ENCODE measurements around the gene MR1. TPM values are rescaled to one million over a fixed set of nuclear protein-coding genes. Genes with fewer than 3 reads are reported as not detected.

MR1 gene
- total RNA-seq = 1 to 10 TPM; 2.0 to 3.0 (median 2.6) TPM
- under 1 TPM; 0.70 to 0.90 (median 0.84) TPM for polyA plus RNA-seq
- long read RNA-seq, donor 1 = 0 reads
- long read RNA-seq, donor 2, partial matches to known transcripts = 1 of 6 reads
- long read RNA-seq, donor 2, other reads (novel, unspliced or antisense) = 3 of 6 reads

GRCh38 chr1:181033799-181034451, at the start of gene MR1:
Gene MR1, plus strand, starts transcription at chr1:181033983. Its CDS starts 25 bp downstream, at chr1:181034008.
- Histone ChIP-seq H3K27ac (peak within 1 kb of the TSS; percentile 93), H3K9me3 (no peaks in the 10 kb centered on the region), H3K4me1 (peaks cover 19% of the 10 kb centered on the region), H3K36me3 (ENCODE audit: insufficient read depth in 1 of 2, low read depth in 1 of 2) (no peaks in the 10 kb centered on the region), H3K27me3 (ENCODE audit: insufficient read depth in 3 of 3, low read length in 2 of 3) (no peaks in the 10 kb centered on the region), H3K4me3 (peak within 1 kb of the TSS; percentile 70)
- intact Hi-C loops (cut with DNase I) = loop anchor here in 1 of 2 donors (5.0 kb wide), 1 partner anchor 108 kb away; no protein-coding TSS in a partner anchor
- DNase-seq = no peak
- peak; percentile 82 to 93 (median 85) for ATAC-seq
- 7 to 22% (median 8%) methylated on average over 9 of the region's 9 CpGs for WGBS, 3 donors
- TF ChIP-seq CTCF (IDR thresholded peaks at IDR 0.05) = no peak

- no peaks in the 10 kb centered on the region for H3K9me3 ChIP-seq
- intact Hi-C loops (cut with DNase I) = no loop called here
- H3K27me3 ChIP-seq (ENCODE audit: insufficient read depth in 3 of 3, low read length in 2 of 3) = no peaks in the 10 kb centered on the region
- no peak overlapping the region for H3K27ac ChIP-seq
- peaks cover 14 to 95% of the 10 kb centered on the region in 2 donors for H3K36me3 ChIP-seq (ENCODE audit: insufficient read depth in 1 of 2, low read depth in 1 of 2)
- H3K4me3 ChIP-seq = no peak overlapping the region
- 54 to 57% (median 55%) methylated on average over 8 of the region's 8 CpGs for WGBS, 3 donors
- ATAC-seq = no peak
- no peaks in the 10 kb centered on the region for H3K4me1 ChIP-seq
- TF ChIP-seq CTCF (IDR thresholded peaks at IDR 0.05) = no peak
- DNase-seq = no peak
Measured at GRCh38 chr1:180988253-180988752, 45.5 kb upstream of the MR1 start.

GRCh38 chr1:180994262-180994661, 39.5 kb upstream of the MR1 start:
- no peak overlapping the region for H3K27ac ChIP-seq
- intact Hi-C loops (cut with DNase I) = no loop called here
- 79 to 85% (median 85%) methylated on average over 3 of the region's 3 CpGs for WGBS, 3 donors
- H3K4me1 ChIP-seq = no peaks in the 10 kb centered on the region
- H3K27me3 ChIP-seq (ENCODE audit: insufficient read depth in 3 of 3, low read length in 2 of 3) = no peaks in the 10 kb centered on the region
- H3K36me3 ChIP-seq (ENCODE audit: insufficient read depth in 1 of 2, low read depth in 1 of 2) = peaks cover 3 to 49% of the 10 kb centered on the region in 2 donors
- TF ChIP-seq CTCF (IDR thresholded peaks at IDR 0.05) = no peak
- ATAC-seq (peak in 1 of 4 donors; percentile 49), DNase-seq (no peak)
- H3K9me3 ChIP-seq = no peaks in the 10 kb centered on the region
- no peak overlapping the region for H3K4me3 ChIP-seq

- Histone ChIP-seq H3K27me3 (ENCODE audit: insufficient read depth in 3 of 3, low read length in 2 of 3) (no peaks in the 10 kb centered on the region), H3K36me3 (ENCODE audit: insufficient read depth in 1 of 2, low read depth in 1 of 2) (peaks cover 1 to 42% of the 10 kb centered on the region in 2 donors)
- intact Hi-C loops (cut with DNase I) = no loop called here
Measured at GRCh38 chr1:180997843-180998504, 35.8 kb upstream of the MR1 start.

More at GRCh38 chr1:180997843-180998504, 35.8 kb upstream of the MR1 start:
- no peak for TF ChIP-seq CTCF (IDR thresholded peaks at IDR 0.05)
- ATAC-seq (no peak), DNase-seq (no peak)
- Histone ChIP-seq H3K4me3 (no peak overlapping the region), H3K27ac (no peak overlapping the region), H3K4me1 (no peaks in the 10 kb centered on the region), H3K9me3 (no peaks in the 10 kb centered on the region)
- 92 to 94% (median 94%) methylated on average over 4 of the region's 4 CpGs for WGBS, 3 donors
